ENCODE data around the gene SGSM2. TPM values are rescaled to one million over a fixed set of nuclear protein-coding genes. Genes with fewer than 3 reads are reported as not detected.

SGSM2 gene
- total and polyA plus RNA-seq, 2 of the 13 experiments (the other 11 are each of a cell fraction or from before 2014, with no cell fraction given): 30.4 to 51.3 TPM

DNA sequence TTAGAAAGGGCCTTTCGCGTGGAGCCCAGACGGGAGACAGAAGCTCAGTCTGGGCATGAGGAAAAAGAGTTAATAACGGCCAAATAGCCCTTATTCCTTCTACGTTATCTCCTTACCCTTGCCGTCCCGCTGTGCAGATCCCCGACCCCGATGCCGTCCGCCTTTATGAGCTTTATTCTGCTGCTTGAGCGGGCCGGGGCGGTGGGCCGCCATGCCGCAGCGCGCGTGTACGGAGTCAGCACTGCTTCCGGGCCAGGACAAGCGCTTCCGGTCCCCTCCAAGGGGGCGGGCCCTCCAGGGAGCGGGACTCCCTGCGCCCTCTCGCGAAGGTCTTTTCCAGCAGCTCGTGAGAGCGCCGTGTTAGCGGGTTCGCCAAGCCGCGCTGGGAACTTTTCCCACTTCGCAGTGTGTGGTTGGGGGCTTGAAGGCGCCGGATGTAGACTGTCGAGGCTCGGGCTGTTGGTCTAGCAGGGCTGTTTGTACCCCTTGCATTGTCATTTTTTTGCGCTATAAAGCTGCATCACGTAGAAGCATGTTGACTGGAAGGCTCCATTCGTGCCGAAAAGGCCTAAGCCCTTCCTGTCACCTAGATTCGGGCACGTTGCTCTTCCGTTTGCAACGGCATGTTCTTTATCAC, 968 bp upstream of the SGSM2 start, which contains the start of gene TSR1 (continued):
- TF ChIP-seq KMT2B (CRISPR knock-in tag; IDR thresholded peaks at IDR 0.05) (peak; percentile 92), ZFP41 (CRISPR knock-in tag; IDR thresholded peaks at IDR 0.05; ENCODE audit: borderline replicate concordance) (no peak), PHF8 (CRISPR knock-in tag; IDR thresholded peaks at IDR 0.05) (peak; percentile 96), YEATS4 (CRISPR knock-in tag; IDR thresholded peaks at IDR 0.05; ENCODE audit: borderline replicate concordance) (peak; percentile 98), CBFB (CRISPR knock-in tag; IDR thresholded peaks at IDR 0.05) (peak; percentile 68), ONECUT2 (CRISPR knock-in tag; IDR thresholded peaks at IDR 0.05) (no peak), ZMYM4 (CRISPR knock-in tag; IDR thresholded peaks at IDR 0.05) (peak; percentile 62), ADNP (CRISPR knock-in tag; IDR thresholded peaks at IDR 0.05) (no peak), RAD21 (CRISPR knock-in tag; IDR thresholded peaks at IDR 0.05) (peak; percentile 43), ZNF672 (CRISPR knock-in tag; IDR thresholded peaks at IDR 0.05) (no peak), ZNF746 (CRISPR knock-in tag; IDR thresholded peaks at IDR 0.05) (0 out of 2 replicates have a peak, but pooled peaks have one; percentile 67), MIER2 (CRISPR knock-in tag; IDR thresholded peaks at IDR 0.05) (no peak; the same call in 1 of the 2 replicates), ZFP36L1 (CRISPR knock-in tag; IDR thresholded peaks at IDR 0.05) (peak; percentile 94), ZNF572 (CRISPR knock-in tag; IDR thresholded peaks at IDR 0.05) (peak; percentile 33; the same call in 1 of the 2 replicates), YEATS2 (CRISPR knock-in tag; IDR thresholded peaks at IDR 0.05; ENCODE audit: borderline replicate concordance) (peak; percentile 91), NPAS2 (CRISPR knock-in tag; IDR thresholded peaks at IDR 0.05; ENCODE audit: borderline replicate concordance) (no peak), FOXC1 (CRISPR knock-in tag; IDR thresholded peaks at IDR 0.05; ENCODE audit: borderline replicate concordance) (peak; percentile 17; the same call in 1 of the 2 replicates), ZNF431 (CRISPR knock-in tag; IDR thresholded peaks at IDR 0.05; ENCODE audit: borderline replicate concordance, low read depth) (no peak; the same call in 1 of the 2 replicates), ZNF260 (CRISPR knock-in tag; IDR thresholded peaks at IDR 0.05; ENCODE audit: borderline replicate concordance, low read depth) (no peak), PAF1 (CRISPR knock-in tag; IDR thresholded peaks at IDR 0.05) (no peak), ZNF317 (CRISPR knock-in tag; IDR thresholded peaks at IDR 0.05) (peak; percentile 78)
- TF ChIP-seq, protein P1, sequence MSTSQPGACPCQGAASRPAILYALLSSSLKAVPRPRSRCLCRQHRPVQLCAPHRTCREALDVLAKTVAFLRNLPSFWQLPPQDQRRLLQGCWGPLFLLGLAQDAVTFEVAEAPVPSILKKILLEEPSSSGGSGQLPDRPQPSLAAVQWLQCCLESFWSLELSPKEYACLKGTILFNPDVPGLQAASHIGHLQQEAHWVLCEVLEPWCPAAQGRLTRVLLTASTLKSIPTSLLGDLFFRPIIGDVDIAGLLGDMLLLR (CRISPR knock-in tag; IDR thresholded peaks at IDR 0.05): peak; percentile 34; the same call in 1 of the 2 replicates
- TF ChIP-seq, protein P2, sequence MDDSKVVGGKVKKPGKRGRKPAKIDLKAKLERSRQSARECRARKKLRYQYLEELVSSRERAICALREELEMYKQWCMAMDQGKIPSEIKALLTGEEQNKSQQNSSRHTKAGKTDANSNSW (CRISPR knock-in tag; IDR thresholded peaks at IDR 0.05; ENCODE audit: borderline replicate concordance): peak; percentile 52; the same call in 1 of the 2 replicates
- TF ChIP-seq, protein P3, sequence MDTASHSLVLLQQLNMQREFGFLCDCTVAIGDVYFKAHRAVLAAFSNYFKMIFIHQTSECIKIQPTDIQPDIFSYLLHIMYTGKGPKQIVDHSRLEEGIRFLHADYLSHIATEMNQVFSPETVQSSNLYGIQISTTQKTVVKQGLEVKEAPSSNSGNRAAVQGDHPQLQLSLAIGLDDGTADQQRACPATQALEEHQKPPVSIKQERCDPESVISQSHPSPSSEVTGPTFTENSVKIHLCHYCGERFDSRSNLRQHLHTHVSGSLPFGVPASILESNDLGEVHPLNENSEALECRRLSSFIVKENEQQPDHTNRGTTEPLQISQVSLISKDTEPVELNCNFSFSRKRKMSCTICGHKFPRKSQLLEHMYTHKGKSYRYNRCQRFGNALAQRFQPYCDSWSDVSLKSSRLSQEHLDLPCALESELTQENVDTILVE (CRISPR knock-in tag; IDR thresholded peaks at IDR 0.05): peak; percentile 68; the same call in 1 of the 2 replicates
- TF ChIP-seq, protein P4, sequence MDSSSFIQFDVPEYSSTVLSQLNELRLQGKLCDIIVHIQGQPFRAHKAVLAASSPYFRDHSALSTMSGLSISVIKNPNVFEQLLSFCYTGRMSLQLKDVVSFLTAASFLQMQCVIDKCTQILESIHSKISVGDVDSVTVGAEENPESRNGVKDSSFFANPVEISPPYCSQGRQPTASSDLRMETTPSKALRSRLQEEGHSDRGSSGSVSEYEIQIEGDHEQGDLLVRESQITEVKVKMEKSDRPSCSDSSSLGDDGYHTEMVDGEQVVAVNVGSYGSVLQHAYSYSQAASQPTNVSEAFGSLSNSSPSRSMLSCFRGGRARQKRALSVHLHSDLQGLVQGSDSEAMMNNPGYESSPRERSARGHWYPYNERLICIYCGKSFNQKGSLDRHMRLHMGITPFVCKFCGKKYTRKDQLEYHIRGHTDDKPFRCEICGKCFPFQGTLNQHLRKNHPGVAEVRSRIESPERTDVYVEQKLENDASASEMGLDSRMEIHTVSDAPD (CRISPR knock-in tag; IDR thresholded peaks at IDR 0.05): peak; percentile 61; the same call in 1 of the 2 replicates
- TF ChIP-seq, protein P5, sequence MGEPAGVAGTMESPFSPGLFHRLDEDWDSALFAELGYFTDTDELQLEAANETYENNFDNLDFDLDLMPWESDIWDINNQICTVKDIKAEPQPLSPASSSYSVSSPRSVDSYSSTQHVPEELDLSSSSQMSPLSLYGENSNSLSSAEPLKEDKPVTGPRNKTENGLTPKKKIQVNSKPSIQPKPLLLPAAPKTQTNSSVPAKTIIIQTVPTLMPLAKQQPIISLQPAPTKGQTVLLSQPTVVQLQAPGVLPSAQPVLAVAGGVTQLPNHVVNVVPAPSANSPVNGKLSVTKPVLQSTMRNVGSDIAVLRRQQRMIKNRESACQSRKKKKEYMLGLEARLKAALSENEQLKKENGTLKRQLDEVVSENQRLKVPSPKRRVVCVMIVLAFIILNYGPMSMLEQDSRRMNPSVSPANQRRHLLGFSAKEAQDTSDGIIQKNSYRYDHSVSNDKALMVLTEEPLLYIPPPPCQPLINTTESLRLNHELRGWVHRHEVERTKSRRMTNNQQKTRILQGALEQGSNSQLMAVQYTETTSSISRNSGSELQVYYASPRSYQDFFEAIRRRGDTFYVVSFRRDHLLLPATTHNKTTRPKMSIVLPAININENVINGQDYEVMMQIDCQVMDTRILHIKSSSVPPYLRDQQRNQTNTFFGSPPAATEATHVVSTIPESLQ (CRISPR knock-in tag; conservative IDR thresholded peaks at IDR 0.05): no peak

All from HepG2 (cell line).